Measurements from ENCODE around the gene MMP23B. TPM values are rescaled to one million over a fixed set of nuclear protein-coding genes. Genes with fewer than 3 reads are reported as not detected.
"Not testable (repeated sequence)": the region's sequence is repeated elsewhere in the genome, so short reads cannot be mapped to it uniquely, and the experiment has no call there.

The MMP23B gene
- total and polyA plus RNA-seq, 5 donors from 2014 or later: 0.18 to 4.1 (median 0.21) TPM; not detected in 2

DNA sequence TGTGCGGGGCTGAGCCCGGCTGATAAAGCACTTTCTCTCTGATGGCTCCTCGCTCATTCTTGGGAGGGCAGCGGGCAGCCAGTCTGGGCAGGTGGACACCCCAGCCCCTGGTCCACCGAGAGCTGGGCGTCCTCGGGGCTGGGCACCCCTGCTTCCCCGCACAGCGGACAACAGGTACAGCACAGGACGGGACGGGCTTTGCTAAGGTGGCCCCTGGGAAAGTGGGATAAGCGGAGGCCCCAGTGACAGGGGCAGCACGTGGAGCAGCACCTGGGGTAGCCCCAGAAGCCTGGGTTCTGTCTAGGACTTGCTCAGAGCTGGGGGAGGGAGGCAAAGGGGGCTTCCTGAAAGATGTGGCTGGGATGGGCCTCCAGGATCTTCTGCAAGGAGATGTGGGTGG, 2.6 kb downstream of the MMP23B start:
- not testable (repeated sequence) for H3K27me3 Mint-ChIP-seq

DNA sequence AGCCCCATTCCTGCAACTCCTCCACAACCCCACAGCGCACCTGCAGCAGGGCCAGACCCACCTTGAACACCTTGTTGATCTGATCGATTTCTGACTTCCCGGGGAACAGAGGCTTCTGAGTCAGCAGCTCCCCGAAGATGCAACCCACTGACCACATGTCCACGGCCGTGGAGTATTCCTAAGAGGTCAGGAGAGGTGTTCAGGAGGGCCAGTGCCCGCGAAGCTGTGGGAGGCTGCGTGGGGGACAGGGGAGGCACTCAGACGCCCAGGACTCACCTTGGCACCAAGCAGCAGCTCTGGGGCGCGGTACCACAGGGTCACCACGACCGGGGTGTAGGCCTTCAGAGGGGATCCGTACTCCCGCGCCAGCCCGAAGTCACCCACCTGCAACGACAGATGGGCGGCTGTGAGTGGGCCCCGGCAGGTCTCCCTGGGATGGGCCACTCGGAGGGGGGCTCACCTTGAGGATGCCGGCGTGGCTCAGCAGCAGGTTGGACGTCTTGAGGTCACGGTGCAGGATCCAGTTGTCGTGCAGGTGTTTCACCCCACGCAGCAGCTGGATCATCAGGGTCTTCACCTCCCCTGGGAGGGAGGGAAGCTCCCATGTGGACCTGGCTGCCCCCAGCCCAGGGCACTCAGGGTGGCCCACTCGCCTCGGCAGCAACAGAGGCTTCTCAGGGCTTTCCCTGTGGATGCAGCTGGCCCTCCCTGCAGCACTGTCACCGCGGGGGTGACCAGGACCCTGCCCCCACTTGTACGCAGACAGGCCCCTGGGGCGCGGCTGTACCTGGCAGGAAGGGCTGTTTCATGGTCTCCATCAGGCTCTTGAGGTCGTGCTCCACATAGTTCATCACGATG, 4.9 kb downstream of the MMP23B start:
- not testable (repeated sequence) for H3K4me3 ChIP-seq (ENCODE audit: low read depth, low read length); ATAC-seq (ENCODE audit: low read depth in 2 of 2); H3K36me3 Mint-ChIP-seq; H3K27ac Mint-ChIP-seq; H3K27me3 ChIP-seq (ENCODE audit: control insufficient read depth, insufficient read depth, low read length); H3K4me1 ChIP-seq (ENCODE audit: control insufficient read depth, insufficient read depth, low read length, poor library complexity, severe bottlenecking); DNase-seq; H3K9me3 Mint-ChIP-seq; H3K27ac ChIP-seq (ENCODE audit: insufficient read depth, low read length, poor library complexity, severe bottlenecking); H3K9me3 ChIP-seq (ENCODE audit: control insufficient read depth in 2 of 2, low read length in 2 of 2); H3K4me1 Mint-ChIP-seq; H3K27me3 Mint-ChIP-seq; H3K4me3 Mint-ChIP-seq; H3K36me3 ChIP-seq (ENCODE audit: control insufficient read depth, insufficient read depth, low read length)

More for the DNA sequence above, 2.6 kb downstream of the MMP23B start:
- not testable (repeated sequence) for H3K27ac ChIP-seq (ENCODE audit: insufficient read depth, low read length, poor library complexity, severe bottlenecking); H3K4me3 ChIP-seq (ENCODE audit: low read depth, low read length); DNase-seq; H3K27ac Mint-ChIP-seq; H3K9me3 ChIP-seq (ENCODE audit: control insufficient read depth in 2 of 2, low read length in 2 of 2); ATAC-seq (ENCODE audit: low read depth in 2 of 2); H3K36me3 Mint-ChIP-seq; H3K4me3 Mint-ChIP-seq; H3K9me3 Mint-ChIP-seq; H3K36me3 ChIP-seq (ENCODE audit: control insufficient read depth, insufficient read depth, low read length); H3K27me3 ChIP-seq (ENCODE audit: control insufficient read depth, insufficient read depth, low read length); H3K4me1 Mint-ChIP-seq
- peaks cover 23% of the 10 kb centered on the region for H3K4me1 ChIP-seq (ENCODE audit: control insufficient read depth, insufficient read depth, low read length, poor library complexity, severe bottlenecking)

DNA sequence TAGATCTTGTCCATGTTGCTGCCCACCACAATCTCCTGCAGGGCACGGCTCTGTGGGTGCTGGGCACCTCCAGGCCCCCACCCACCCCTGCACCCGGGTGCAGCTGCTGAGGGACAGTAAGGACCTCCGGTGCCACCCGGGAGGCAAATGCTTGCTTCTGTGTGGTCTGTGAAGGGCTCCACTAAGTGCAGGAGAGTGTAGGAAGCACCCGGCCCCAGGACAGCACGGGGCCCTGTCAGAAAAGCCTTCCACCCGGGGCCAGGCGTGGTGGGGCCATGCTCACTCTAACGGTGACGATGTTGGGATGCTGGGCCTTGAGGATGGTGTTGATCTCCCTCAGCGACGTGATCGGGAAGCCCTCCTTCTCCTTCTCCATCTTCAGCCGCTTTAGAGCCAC, 5.5 kb downstream of the MMP23B start:
- H3K27me3 Mint-ChIP-seq; DNase-seq; H3K4me1 Mint-ChIP-seq; H3K4me3 Mint-ChIP-seq; H3K36me3 ChIP-seq (ENCODE audit: control insufficient read depth, insufficient read depth, low read length); ATAC-seq (ENCODE audit: low read depth in 2 of 2); H3K27ac ChIP-seq (ENCODE audit: insufficient read depth, low read length, poor library complexity, severe bottlenecking); H3K9me3 ChIP-seq (ENCODE audit: control insufficient read depth in 2 of 2, low read length in 2 of 2); H3K27ac Mint-ChIP-seq; H3K4me1 ChIP-seq (ENCODE audit: control insufficient read depth, insufficient read depth, low read length, poor library complexity, severe bottlenecking); H3K36me3 Mint-ChIP-seq; H3K4me3 ChIP-seq (ENCODE audit: low read depth, low read length); H3K27me3 ChIP-seq (ENCODE audit: control insufficient read depth, insufficient read depth, low read length); H3K9me3 Mint-ChIP-seq: not testable (repeated sequence)

DNA sequence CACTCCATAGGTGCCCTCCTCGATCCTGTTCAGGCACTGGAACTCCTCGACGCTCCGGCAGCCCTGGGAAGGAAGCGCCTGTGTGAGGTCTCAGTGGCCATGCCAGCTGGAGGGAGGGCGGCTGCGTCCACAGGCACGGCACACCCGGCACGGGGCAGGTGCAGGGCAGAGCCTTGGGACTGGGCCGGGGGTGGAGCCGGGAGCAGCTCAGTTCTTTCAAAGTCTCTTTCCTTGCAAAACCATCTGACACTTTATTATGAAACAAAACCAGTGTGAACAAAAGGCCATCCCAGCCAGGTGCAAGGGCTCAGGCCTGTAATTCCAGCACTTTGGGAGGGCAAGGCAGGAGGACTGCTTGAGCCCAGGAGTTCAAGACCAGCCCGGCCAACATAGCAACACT, 6.6 kb downstream of the MMP23B start:
- not testable (repeated sequence) for DNase-seq; H3K4me3 ChIP-seq (ENCODE audit: low read depth, low read length); ATAC-seq (ENCODE audit: low read depth in 2 of 2); H3K27me3 Mint-ChIP-seq; H3K27ac Mint-ChIP-seq; H3K27me3 ChIP-seq (ENCODE audit: control insufficient read depth, insufficient read depth, low read length); H3K9me3 Mint-ChIP-seq; H3K4me1 ChIP-seq (ENCODE audit: control insufficient read depth, insufficient read depth, low read length, poor library complexity, severe bottlenecking); H3K36me3 Mint-ChIP-seq; H3K4me1 Mint-ChIP-seq; H3K4me3 Mint-ChIP-seq; H3K36me3 ChIP-seq (ENCODE audit: control insufficient read depth, insufficient read depth, low read length); H3K9me3 ChIP-seq (ENCODE audit: control insufficient read depth in 2 of 2, low read length in 2 of 2); H3K27ac ChIP-seq (ENCODE audit: insufficient read depth, low read length, poor library complexity, severe bottlenecking)

DNA sequence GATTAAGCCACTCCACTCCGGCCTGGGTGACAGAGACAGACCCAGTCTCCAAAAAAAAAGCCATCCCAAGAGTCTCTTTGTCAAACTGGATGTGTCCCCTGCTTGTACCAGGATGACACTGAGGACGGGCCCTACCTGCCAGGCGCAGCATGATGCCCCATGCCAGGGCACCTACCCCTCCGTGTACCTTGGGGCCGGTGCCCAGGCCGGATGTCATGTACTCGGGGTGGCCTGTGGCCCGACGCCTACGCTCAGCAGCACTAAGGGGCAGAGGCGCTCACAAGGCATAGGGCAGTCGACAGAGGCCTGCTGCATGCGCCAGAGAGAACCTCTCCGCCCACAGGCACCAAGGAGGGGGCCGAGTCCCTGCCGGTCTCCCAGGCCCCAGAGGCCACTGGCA, 7.4 kb downstream of the MMP23B start:
- DNase-seq, H3K27me3 Mint-ChIP-seq: not testable (repeated sequence)

GRCh38 chr1:1640081-1640480, 8.1 kb downstream of the MMP23B start:
- H3K4me1 Mint-ChIP-seq, H3K27me3 Mint-ChIP-seq: not testable (repeated sequence)

More for the DNA sequence above, 7.4 kb downstream of the MMP23B start:
- not testable (repeated sequence) for ATAC-seq (ENCODE audit: low read depth in 2 of 2); H3K4me1 ChIP-seq (ENCODE audit: control insufficient read depth, insufficient read depth, low read length, poor library complexity, severe bottlenecking); H3K4me1 Mint-ChIP-seq; H3K4me3 ChIP-seq (ENCODE audit: low read depth, low read length); H3K4me3 Mint-ChIP-seq; H3K9me3 ChIP-seq (ENCODE audit: control insufficient read depth in 2 of 2, low read length in 2 of 2); H3K36me3 Mint-ChIP-seq; H3K9me3 Mint-ChIP-seq; H3K27me3 ChIP-seq (ENCODE audit: control insufficient read depth, insufficient read depth, low read length); H3K27ac ChIP-seq (ENCODE audit: insufficient read depth, low read length, poor library complexity, severe bottlenecking); H3K36me3 ChIP-seq (ENCODE audit: control insufficient read depth, insufficient read depth, low read length); H3K27ac Mint-ChIP-seq

DNA sequence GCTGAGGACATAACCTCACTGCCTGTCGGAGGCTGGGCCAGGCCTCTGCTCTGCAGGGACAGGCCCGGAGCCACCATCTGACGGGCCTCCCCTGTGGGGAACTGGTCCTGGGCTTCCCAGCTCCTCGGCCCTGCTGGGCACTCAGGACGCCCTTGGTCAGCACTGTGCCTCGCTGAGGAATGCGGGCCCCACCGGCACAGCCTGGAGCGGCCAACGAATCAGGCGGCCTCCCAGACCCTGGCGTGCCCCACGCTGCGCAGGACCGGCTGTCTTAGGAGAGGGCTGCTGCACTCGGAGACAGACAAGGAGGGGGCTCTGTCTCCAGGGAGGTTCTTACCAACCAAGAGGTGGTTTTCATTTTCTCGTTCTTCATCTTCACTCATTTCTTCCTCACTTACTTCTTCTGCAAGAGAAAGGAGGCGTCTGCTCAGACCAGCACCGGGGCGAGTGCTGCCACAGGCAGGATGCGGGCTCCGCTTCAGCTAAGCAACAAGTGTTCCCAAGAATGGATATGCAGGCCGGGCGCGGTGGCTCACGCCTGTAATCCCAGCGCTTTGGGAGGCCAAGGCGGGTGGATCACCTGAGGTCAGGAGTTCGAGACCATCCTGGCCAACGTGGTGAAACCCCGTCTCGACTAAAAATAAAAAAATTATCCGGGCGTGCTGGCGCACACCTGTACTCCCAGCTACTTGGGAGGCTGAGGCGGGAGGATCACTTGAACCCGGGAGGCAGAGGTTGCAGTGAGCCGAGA, 8.9 kb downstream of the MMP23B start:
- H3K36me3 Mint-ChIP-seq; H3K9me3 ChIP-seq (ENCODE audit: control insufficient read depth in 2 of 2, low read length in 2 of 2); H3K4me3 Mint-ChIP-seq; H3K27ac Mint-ChIP-seq; DNase-seq; H3K9me3 Mint-ChIP-seq; H3K27ac ChIP-seq (ENCODE audit: insufficient read depth, low read length, poor library complexity, severe bottlenecking); H3K4me1 ChIP-seq (ENCODE audit: control insufficient read depth, insufficient read depth, low read length, poor library complexity, severe bottlenecking); ATAC-seq (ENCODE audit: low read depth in 2 of 2); H3K36me3 ChIP-seq (ENCODE audit: control insufficient read depth, insufficient read depth, low read length); H3K4me3 ChIP-seq (ENCODE audit: low read depth, low read length); H3K27me3 ChIP-seq (ENCODE audit: control insufficient read depth, insufficient read depth, low read length); H3K4me1 Mint-ChIP-seq; H3K27me3 Mint-ChIP-seq: not testable (repeated sequence)

More at GRCh38 chr1:1640081-1640480, 8.1 kb downstream of the MMP23B start:
- not testable (repeated sequence) for H3K27ac Mint-ChIP-seq; H3K27ac ChIP-seq (ENCODE audit: insufficient read depth, low read length, poor library complexity, severe bottlenecking); H3K27me3 ChIP-seq (ENCODE audit: control insufficient read depth, insufficient read depth, low read length); DNase-seq; H3K9me3 ChIP-seq (ENCODE audit: control insufficient read depth in 2 of 2, low read length in 2 of 2); H3K4me1 ChIP-seq (ENCODE audit: control insufficient read depth, insufficient read depth, low read length, poor library complexity, severe bottlenecking); H3K36me3 Mint-ChIP-seq; H3K4me3 ChIP-seq (ENCODE audit: low read depth, low read length); ATAC-seq (ENCODE audit: low read depth in 2 of 2); H3K9me3 Mint-ChIP-seq; H3K4me3 Mint-ChIP-seq; H3K36me3 ChIP-seq (ENCODE audit: control insufficient read depth, insufficient read depth, low read length)

DNA sequence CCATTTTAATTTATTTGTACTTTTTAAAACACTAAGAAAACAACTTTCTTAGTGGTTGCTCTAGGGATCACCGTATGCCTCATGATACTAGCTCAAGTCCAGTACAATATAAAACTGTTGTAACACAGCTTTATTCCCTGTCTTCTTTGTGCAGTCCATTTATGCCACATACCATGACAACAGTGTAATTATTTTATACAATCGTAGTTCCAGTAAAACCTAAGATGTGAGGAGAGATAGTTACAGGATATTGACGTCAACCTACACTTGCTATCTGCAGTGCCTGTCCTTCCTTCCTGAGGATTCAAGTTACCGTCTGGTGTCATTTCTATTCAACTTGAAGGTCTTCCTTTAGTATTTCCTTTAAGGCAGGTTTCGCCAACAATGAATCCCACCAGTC, 14.4 kb downstream of the MMP23B start:
- not testable (repeated sequence) for H3K27me3 Mint-ChIP-seq; H3K27ac Mint-ChIP-seq; H3K27ac ChIP-seq (ENCODE audit: insufficient read depth, low read length, poor library complexity, severe bottlenecking); H3K9me3 ChIP-seq (ENCODE audit: control insufficient read depth in 2 of 2, low read length in 2 of 2); DNase-seq; H3K4me3 ChIP-seq (ENCODE audit: low read depth, low read length); H3K4me3 Mint-ChIP-seq; H3K4me1 ChIP-seq (ENCODE audit: control insufficient read depth, insufficient read depth, low read length, poor library complexity, severe bottlenecking); H3K9me3 Mint-ChIP-seq; H3K27me3 ChIP-seq (ENCODE audit: control insufficient read depth, insufficient read depth, low read length); ATAC-seq (ENCODE audit: low read depth in 2 of 2); H3K4me1 Mint-ChIP-seq
- H3K36me3 Mint-ChIP-seq: peaks cover 29% of the 10 kb centered on the region
- peaks cover 25% of the 10 kb centered on the region for H3K36me3 ChIP-seq (ENCODE audit: control insufficient read depth, insufficient read depth, low read length)

Data from CD4-positive, CD25-positive, alpha-beta regulatory T cell (primary cell).